Measurements from ENCODE around the gene RPP25L.

Gene RPP25L

DNA sequence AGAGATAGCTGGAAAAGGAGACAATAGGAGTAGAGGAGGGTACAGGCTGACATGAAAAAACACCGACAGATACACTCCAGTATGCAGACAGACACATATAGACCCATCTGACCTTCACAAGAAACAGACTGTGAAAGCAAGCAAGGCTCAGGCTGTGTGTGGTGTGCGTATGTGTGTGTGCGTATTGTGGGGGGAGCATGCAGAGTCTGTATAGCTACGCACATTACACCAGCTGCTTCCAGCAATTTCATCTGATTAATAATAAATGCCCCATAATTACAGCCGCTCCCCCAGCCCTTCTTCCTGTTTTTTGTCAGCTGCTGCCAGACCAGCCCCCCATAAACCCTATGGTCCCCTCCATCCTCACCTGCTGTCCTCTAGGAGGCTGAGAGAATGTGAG is 29.1 kb downstream of the RPP25L start:
- DNase-seq = no peak

DNA sequence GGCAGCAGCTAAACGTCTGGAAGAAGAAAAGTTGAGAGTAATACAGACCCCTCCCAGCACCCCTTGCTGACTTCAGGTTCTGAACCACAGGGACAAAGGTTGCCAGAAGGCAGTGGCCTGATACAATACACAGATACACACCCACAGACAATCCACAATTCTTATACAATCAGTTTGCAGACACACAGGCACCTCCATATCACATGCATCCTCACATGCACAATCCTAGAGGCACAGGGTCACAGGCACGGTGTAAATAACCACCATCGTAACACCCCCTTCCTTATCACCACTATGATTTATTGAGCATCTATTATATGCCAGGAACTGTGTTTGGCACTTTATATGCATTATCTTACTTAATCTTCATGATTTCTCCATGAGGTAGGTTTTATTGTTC is 30.6 kb downstream of the RPP25L start:
- no peak for DNase-seq

DNA sequence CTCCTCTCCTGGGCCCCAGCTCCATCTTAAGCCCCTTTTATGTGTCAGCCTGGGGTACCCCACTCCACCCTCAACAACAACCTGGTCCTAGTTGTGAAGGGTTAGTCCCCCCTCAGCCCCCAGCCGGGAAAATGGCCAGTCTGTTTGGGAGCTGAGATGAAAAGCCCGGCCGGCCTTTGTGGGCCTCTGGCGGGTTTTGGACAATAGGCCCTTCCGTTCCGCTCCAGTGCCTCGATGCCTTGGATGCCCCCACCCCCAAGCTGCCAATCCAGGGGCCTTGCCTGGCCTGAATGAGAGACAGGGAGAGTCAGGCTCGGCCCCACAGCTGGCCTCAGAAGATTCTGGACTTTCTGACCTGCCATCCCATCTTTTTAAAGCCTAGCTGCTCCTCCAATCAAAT is 31.5 kb downstream of the RPP25L start:
- DNase-seq = no peak

DNA sequence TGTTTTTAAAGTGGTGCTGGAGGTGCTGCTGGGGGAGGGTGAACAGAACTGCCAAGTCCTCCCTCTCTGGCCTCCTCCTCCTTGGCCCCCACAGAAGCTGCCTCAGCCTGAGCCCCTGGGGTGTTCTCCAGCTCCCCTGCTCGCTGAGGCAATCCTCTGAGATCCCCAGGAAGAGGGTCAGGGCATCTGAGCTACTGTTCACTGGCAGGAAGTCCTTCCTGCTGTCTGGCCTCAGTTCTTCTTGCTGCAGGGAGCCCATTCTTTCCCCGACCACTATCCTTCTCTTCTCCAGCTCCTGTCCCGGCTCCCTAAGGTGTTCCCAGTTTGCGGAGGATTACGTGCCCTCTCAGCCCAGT is 32.1 kb downstream of the RPP25L start:
- no peak for DNase-seq

DNA sequence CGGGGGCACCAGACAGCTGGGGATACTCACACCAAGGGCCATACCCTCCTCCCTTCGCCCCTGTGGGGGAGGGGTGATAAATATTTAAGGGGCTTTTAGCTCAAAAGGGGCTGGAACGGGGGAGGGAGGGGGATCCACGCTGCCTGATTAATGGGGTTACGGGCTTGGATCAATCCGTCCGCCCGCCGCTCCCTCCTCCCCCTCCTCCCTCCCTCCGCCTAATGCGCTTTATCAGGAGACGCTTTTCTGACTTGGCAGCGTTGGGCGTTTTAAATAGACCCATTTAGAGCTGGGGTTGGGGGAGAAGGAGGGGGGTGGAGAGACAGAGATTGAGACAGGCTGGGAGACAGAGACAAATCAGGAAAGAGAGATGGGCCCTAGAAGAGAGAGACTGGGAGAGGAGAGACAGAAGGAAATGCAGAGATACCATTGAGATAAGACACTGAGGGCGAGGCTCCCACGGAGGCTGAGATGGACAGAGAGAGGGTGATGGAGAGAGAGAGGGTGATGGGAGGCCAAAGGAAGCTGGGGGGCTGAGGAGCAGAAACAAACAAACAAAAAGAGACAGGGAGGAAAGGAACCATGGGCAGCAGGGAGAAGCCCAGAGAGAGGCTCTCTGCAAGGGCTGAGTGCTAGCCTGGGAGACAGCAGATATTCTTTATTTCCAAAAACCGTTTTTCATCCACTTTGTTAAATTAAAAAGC is 32.6 kb downstream of the RPP25L start:
- DNase-seq = no peak

DNA sequence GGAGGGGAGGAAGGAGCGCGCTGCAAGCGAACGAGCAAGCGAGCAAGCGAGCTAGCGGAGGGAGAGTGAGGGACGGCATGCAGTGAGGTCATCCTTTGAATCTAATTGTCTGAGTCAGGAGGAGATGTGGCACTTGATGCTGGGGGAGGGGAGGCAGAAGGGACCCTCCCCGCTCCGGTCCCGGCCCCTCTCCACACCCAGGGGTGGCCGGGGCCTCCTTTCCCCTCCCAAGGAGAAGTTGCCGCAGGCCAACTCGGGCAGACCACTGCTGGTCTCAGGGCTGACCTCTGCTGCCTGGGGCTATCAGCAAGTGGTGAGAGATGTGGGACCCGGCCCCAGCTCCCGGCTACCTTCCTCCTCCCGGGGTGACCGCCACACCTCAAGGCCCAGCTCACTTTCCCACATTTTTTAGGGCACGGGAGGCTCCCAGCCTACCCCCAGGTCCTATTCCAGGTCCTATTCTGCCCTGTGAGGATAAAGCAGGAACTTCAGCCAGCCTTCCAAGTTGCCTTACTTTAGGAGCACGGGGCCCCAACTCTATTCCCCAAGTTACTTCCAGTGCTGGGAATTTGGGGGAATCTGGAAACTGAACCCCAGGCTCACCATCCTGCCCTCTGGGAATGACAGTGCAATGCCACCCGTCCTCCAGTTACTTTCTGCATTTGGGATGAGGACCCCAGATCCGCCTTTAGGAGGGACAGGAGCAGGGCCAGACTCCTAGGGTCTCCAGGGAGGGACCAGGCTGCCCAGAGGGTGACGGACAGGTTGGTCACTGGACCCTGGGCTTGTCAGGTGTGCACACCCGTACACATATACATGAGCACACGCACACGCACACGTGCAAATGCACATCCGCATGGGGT is 33.4 kb downstream of the RPP25L start:
- peak; percentile 69 for DNase-seq

DNA sequence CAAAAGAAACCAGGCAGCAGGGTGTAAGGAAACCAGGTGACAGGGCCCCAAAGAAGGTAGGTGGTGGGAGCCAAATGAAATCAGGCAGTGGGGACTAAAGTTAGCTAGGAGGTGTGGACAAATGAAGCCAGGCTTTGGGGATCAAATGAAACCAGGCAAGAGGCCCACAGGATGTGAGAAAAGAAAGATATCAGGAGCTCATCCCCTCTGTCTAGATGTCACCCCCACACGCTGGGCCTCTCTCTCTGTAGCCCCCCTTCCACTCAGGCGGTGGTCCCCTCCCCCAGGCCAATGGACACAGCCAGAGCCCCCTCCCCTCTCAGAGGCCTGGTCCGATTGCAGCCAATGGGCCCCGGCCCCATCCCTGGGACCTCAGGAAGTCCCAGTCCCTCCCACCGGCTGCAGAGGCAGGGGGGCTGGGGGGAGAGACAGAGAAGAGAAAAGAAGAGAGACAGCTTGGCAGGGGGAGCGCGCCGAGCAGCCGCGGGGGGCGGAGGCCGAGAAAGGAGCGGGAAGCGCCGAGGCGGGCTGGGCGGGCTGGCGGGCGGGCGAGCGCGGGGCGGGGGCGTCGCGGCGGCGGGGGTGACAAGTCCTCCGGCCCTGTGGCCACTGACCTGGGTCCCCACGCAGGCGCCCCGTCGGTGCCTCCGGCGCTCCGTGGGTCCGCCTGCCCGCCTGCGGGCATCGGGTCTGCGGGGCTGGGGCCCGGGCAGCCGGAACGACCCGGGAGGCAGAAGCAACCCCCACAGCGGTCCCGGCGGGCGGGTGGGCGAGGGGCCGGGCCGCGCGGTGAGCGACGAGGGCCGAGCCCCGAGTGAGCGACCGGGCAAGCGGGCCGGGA is 34.3 kb downstream of the RPP25L start:
- DNase-seq = no peak

DNA sequence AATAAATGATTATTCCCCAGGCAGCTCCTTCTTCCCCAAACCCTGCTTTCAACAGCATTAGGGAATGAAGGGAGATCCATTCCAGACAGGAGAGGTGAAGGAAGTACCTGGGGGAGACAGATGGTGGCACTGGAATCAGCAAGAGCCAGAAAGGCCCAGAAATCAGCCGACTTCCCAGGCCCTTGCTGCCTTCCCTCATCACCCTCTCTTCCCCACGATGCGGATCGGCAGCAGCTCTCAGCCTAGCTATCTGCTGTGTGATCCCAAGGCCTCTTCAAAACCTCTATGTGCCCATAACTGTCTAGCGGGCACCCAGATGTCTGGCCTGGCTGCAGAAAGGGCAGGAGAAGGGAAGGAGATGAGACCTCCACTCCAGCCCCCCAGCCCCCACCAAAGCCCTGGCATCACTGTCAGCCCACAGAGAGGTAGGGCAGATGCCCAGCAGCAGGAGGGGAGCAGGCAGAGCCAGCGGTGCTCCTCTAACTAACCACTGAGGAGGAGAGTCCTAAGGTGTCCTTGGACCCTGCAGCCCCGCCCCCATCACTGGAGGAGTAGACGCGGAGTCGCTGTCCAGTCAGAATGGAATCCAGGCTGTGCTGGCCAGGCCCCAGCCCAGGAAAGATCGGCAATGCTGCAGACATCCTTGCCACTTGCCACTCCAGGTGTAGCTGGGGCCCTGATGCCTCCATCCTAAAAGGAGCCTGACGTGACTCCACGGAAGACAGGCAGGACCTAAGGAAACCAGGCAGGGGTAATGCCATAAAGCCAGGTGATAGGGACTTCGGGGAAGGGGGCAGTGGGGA is 35.1 kb downstream of the RPP25L start:
- no peak for DNase-seq

DNA sequence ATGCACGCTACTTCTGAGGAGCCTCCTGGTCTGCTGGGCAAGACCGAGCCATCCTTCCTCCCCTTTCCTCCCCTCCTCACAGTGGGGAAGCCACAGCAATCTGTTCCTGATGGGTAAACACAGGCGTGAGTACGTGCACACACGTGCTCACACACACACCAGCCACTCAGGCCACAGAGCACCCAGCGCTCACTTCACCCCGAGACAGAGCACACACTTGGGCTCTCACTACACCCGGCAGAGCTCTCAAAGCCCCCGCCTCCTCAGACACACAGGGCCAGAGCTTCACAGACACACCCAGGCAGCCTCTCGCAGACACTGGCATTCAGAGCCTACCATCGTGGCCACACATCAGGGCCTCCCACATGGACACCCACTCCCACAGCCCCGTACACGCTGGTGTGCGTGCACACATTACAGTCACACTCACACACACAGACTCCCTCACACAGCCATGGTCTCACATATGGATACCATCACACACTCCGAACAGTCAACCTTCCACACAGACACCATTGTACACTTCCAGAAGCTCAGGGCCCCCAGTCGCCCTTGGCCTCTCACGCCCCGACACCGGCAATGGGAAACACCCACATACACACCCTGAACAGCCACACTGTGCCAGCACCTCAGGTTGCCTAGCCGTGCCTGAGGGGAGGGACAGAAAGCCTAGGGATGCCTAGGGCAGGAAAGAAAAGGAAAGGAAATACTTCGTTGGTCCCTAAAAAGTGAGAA is 35.9 kb downstream of the RPP25L start:
- DNase-seq = no peak

DNA sequence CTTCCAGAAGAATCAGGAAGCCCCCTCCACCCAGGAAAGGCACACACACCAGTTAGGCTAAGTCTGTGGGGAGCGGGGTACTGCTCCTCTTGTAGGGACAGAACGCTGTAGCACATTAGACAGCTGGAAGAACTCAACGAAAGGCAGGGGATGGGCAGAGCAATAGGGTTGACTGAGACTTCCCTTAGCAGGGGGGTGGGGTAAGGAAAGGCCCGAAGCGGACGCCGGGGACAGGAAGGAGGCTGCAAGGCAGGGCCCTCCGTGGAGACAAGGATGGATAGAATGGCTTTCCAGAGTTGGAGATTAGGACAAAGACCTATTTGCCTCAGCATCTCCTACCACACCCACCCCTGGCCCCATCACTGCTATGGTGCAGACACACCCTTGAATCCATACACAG is 36.7 kb downstream of the RPP25L start:
- no peak for DNase-seq

DNA sequence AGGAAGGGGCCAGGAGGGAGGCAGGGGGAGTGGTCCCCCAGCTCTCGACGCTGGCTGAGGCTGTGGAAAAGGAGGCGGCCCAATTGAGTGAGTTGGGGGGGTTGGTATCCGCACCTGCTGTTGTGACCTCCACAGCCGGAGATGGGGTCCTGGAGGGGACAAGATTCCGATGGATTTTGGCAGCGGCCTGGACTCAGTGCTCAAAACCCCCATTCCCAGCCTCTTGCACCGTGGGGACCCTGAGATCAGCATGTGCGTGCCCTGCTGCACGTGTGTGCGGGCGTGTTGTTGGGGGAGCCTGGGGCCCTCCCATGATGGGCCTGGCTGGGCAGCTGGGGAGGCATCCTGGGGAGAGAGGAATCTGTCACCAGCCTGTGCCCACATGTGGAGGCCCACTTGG is 37.3 kb downstream of the RPP25L start:
- no peak for DNase-seq

DNA sequence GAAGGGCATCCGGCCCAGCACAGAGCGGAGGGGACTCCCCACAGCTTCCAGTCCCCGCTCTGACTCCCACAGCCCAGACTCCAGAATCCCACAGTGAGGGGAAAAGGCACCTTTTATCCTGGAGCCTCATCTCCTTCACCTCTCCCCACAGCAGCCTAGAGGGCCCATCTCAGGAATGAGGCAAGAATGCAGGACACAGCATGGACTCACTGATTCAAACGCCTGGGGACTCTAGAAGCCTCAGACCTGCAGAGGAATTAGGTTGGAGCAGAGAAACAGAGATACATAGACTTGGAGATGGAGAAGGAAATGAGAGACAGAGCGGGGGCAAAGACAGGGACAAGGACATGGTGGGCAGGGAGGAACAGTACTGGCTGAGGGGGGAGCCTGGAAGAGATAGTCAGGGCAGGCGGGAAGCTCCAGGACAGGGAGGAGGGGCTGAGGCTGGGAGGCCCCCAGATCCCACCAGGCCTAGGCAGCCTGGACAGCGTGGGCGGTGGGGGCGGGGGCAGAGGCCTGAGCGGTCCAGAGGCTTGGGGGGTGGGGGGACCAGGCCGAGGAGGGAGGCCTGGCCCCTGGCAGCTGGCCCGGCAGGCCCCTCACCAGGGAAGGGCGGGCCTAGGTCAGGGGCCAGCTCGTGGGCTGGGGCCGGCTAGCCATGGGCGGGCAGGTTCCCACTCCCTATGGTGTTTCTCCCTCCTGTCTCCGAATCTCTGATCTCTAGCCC is 38.1 kb downstream of the RPP25L start:
- DNase-seq = no peak

DNA sequence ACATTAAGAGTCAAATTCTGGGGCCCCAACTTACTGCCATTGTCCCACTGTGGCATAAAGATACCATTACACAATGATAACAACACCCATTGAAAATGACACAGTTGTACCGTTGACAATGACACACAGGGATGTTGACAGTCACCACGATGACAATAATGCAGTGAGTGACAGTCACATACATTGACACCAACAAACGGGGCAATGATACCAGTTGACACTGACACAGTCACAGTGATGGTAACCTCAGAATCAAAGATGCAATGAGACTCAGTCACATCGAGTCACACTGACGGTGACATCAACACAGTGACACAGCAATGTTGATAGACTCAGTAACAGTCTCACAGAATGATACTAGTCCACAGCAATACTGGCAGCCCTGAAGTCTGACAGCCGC is 39.3 kb downstream of the RPP25L start:
- no peak for DNase-seq

DNA sequence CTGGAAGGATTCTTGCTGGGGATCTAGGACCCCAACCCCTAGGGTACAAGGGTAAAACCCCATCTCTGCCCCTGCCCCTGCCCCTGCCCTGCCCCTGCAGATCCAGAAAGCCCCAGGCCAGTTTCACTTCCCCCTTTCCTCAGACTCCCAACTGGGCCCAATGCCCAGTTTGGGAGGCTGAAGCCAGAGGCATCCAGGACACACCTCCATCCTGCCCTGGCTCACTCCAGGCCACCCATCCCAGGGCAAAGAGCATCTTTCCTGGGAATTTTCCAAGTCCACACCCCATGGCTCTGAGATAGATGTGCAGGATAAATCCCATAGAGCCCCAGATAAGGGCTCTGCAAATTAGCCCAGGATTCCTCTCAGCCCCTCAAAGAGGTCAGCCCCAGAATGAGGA is 39.8 kb downstream of the RPP25L start:
- no peak for DNase-seq

DNA sequence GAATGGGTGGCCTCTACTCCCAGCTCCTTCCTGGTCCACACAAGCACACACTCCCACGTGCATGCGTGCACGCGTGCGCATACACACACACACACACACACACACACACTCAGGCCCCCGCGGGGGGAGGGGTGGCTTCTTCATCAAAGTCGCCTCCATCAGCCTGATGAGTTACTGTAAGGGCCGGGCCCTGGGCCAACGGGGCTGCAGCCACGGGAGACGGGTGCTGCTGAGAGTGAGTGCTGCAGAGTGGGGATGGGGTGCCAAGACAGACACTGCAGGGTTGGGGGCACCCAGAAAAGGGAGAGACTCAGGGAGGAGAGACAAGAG is 40.5 kb downstream of the RPP25L start:
- DNase-seq = no peak

DNA sequence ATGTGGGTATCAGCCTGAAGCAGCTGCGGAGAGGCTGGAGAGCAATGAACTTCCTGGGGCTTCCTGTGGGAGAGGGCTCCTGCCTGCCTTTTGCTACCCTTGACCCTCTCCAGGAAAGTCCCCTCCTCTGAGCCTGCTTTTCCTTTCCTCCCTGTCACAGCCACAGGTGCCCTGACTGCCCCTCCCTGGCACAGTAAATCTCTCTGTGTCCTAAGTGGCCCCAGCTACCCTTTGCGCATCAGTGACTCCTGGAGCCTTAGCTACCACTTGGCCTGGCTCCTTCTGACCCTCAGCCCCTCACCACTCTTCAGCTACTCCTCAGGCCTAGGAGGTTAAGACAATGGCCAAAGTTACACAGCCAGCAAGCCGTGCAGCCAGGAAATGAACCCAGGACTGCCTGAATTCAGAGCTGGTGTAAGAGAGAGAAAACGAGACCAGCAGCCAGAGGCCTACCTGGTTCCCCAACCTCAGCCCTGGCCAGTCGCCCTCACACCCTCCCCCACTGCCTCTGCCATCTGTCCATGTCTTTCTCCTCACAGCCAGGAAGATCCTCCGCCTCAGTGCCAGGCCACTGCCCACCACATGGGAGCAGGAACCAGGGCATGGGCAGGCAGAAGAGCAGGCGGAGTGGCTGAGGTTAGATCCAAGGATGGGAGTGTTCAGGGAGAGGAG is 41.0 kb downstream of the RPP25L start:
- DNase-seq = no peak

DNA sequence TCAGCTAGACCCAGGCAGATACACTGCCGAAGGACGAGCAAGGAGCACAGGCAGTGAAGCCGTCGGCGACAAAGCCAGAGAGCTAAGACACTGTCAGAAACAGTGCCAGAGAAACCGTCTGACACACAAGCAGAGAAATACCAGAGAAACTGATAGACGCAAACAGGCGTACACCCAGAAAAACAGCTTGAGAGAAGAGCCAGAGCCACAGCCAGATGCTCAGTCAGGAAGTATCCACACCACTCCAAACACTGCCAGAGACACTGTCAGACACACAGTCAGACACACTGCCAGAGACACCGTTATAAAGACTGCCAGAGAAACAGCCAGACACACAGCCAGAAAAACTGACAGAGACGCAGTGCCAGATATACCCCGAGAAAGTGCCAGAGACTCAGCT is 41.5 kb downstream of the RPP25L start:
- DNase-seq = no peak

DNA sequence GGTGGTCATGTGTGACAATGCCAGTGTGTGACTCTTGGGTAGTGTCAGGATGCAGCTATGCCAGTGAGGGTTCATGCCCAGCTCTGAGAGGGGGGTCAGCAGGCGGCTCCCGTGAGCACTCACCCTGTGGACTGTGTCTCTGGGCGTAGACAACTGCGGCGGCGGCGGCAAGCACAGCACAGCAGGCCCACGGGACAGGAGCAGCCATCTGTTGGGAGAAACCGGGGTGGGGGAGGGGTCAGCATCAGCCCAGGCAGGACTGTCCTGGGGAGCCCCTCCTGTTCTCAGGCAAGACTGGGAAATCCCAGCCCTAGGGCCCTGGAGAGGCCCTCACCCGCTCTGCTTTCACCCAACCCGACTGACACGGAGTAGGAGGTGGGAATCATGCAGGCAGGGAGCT is 43.1 kb downstream of the RPP25L start:
- no peak for DNase-seq

DNA sequence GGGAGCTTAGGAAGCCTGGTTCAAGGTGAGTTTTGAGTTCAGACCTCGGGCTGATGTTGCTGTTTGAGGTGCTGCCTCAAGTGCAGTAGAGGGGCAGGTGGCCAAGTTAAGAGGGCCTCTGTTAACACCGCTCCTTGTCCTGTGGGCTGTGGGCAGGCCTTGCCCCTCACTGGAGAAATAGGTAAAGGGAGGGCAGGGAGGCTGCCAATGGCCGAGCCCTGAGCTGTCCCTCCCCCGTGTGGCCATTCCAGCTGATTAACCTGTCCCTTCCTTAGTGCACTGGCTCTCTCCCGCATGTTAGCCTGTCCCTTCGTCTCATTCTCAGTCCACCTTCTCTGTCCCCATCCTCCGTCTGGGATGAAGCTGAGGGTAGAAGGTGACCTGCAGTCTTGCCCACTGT is 43.8 kb downstream of the RPP25L start:
- no peak for DNase-seq

DNA sequence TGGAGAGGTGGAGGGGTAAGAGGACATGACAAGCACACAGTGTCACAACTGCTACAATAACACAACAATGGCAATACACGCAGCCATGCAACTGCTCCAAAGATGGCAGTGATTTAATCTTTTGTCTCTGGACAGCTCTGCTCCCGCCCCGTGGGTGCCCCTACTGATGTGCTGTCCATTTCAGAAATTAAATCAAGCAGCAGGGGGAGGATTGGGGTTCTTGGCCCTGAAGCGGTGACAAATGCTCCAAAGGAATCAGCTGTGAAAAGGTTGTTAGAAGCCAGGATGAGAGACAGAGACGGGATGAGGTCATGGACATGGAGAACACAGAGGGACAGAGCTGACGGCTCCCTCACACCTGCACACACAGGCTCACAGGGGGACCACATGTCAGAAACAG is 44.9 kb downstream of the RPP25L start:
- DNase-seq = no peak

DNA sequence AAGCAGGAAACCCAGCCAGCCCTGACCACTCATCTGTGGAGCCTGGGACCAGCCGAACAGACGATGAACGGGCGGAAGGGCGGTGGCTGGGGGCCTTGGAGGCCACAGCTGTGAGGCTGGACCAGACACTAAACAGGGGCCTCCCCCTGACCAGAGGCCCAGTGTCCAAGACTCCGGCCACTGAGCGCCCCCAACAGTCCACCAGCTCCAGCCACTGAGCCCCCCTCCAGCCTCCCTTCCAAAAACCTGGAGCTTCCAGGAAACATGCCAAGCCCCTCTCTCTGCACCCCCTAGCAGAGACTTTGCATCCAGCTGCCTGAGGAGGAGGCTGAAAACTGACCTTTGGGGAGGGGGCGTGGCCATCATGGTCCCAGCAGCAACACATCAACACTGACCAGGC is 45.6 kb downstream of the RPP25L start:
- DNase-seq = no peak

All from EL (cell line).